D721Med (cell line): ENCODE data around the gene IFNA8.
"Not testable (repeated sequence)": the region's sequence is repeated elsewhere in the genome, so short reads cannot be mapped to it uniquely, and the experiment has no call there.

Source experiments
- DNase-seq: peaks from one replicate; pipeline ENCODE4 v3.0.0; 2011; ENCODE audit warnings: low spot score; ENCODE audit not compliant: insufficient read length
- FAIRE-seq: peaks from 2 replicates; lab custom pipeline; 2011; peaks lifted over from hg19 to GRCh38; lab: Jason Lieb, UNC
- TF ChIP-seq, protein P1 (sequence below): IDR thresholded peaks from 2 replicates; pipeline ENCODE4 v1.5.1; 2012; ENCODE audit warnings: mild to moderate bottlenecking, control low read depth; ENCODE audit not compliant: insufficient read depth; ENCODE audit errors: missing control alignments

The IFNA8 gene

DNA sequence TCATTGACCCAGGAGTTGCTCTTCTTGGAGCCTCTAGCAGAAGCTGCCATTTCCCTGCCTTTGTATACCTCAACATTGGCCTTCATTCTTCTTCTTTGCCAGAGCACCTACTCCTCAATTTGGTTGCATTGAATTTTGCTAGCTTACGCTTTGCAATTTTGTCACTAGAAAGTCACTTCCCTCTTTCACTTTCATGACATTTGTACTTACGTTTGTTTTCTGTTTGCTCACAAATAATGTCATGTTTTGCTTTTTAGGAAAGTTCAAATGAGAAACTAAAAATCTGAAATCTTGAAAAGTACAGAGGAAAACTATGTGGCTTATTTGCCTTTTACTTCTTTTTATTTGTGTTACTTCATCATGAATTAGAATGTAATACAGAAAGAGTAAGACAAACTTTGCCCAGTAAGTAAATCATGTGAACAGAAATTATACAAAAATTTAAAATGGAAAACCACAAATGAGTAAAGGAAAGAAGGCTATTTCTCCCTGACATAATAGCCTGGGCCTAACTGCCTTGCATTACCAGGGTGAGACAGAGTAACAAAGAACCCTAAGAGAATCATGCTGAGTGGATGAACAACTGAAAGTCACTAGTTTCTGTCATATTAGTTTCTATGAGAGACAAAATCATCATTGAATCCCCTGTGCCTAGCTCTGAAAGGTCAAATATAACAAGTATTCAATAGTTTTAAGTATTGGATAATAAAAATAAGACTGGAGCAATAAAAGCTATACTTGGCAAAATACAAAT is 23.9 kb downstream of the IFNA8 start:
- TF ChIP-seq, protein P1, sequence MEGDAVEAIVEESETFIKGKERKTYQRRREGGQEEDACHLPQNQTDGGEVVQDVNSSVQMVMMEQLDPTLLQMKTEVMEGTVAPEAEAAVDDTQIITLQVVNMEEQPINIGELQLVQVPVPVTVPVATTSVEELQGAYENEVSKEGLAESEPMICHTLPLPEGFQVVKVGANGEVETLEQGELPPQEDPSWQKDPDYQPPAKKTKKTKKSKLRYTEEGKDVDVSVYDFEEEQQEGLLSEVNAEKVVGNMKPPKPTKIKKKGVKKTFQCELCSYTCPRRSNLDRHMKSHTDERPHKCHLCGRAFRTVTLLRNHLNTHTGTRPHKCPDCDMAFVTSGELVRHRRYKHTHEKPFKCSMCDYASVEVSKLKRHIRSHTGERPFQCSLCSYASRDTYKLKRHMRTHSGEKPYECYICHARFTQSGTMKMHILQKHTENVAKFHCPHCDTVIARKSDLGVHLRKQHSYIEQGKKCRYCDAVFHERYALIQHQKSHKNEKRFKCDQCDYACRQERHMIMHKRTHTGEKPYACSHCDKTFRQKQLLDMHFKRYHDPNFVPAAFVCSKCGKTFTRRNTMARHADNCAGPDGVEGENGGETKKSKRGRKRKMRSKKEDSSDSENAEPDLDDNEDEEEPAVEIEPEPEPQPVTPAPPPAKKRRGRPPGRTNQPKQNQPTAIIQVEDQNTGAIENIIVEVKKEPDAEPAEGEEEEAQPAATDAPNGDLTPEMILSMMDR: no peak
- FAIRE-seq: no peak
- DNase-seq: no peak

DNA sequence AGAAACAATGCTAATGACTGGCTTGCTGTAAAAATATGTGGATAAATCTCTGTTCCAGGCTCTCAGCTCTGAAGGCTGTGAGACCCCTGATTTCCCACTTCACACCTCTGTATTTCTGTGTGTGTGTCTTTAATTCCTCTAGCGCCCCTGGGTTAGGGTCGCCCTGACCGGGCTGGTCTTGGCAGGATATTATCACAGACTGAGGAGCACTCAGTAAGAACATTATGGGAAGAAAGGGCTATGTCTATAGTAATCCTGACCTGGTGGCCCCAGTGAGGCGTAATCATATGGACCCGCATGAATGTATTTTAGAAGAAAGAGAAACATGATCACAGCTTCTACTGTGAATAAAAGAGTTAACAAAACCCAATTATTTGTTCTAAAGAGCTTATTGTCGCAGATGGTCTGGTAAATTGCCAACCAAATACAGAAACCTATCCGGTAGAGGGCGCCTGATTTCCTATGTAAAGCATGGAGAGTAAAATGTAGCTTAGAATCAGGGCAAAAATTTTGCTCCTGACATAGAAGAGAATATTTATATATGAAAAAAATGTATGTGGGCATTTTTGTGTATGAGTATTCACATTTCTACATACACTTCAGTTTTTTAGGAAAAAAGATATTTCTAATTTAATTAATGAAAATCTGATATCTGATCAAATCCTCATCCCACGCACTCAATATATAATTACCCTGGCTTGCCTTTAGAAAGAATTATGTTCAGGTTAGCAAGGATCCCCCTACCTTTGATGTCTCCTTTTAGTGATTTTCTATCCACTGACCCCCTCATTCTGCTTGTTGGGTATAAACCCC is 25.5 kb downstream of the IFNA8 start:
- DNase-seq (no peak), FAIRE-seq (no peak)
- TF ChIP-seq, protein P1: peak; percentile 76

DNA sequence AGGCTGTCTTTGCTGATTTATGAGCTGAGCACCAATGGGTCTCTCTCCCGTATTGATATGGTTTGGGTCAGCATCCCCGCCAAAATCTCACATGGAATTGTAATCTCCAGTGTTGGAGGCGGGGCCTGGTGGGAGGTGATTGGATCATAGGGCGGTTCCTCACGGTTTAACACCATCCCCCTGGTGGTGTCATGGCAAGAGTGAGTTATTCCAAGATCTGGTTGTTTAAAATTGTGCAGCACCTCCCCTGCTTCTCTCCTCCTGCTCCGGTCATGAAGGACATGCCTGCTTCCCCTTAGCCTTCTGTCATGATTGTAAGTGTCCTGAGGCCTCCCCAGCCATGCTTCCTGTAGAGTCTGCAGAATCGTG is 26.1 kb downstream of the IFNA8 start:
- not testable (repeated sequence) for DNase-seq, FAIRE-seq

DNA sequence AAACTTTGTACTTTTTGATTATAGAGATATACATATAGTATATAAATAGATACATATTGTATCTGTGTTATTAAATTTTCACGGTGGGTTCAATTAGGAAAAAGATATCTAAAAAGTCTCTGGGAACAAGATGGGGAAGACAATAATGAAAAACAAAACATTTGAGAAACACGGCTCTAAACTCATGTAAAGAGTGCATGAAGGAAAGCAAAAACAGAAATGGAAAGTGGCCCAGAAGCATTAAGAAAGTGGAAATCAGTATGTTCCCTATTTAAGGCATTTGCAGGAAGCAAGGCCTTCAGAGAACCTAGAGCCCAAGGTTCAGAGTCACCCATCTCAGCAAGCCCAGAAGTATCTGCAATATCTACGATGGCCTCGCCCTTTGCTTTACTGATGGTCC is 31.2 kb downstream of the IFNA8 start, which contains the start of gene IFNA1:
Gene IFNA1, plus strand, starts transcription at position 301 of the 400 bp plus-strand sequence. Its CDS starts 69 bp downstream, at position 370.
- TF ChIP-seq, protein P1: no peak
- DNase-seq (no peak), FAIRE-seq (no peak)

DNA sequence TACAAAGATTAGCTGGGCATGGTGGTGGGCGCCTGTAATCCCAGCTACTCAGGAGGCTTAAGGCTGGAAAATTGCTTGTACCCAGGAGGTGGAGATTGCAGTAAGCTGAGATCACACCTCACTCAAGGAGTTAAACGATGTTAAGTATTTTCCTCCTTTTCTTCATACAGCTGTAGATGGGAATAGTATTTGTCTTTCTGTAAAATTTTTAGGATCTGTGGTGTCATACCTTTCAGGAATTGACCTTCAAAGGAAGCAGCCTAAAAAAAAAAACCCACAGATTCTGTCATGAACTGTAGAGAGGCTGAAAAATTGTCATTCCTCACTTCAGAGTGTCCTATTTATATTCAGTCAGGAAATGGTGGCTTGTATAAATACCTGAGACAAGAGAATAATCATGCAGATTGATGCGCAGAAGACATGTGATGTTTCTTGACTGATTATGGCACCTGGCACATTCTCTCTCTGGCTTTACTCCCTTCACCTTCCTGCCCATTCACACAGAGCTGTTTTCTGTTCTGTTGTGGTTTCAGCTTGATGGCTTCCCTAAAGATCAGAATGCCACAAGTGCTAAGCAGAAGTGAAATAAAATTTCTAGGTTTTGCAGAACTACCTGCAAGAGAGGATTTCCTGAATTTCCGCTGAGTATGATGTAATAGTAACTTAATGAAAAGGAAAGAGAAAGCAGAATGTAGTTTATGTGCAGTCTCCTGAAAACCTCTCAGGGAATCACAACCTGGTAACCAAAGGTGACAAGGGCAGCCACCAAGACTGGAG is 35.1 kb downstream of the IFNA8 start:
- TF ChIP-seq, protein P1: no peak
- DNase-seq: no peak
- no peak for FAIRE-seq

DNA sequence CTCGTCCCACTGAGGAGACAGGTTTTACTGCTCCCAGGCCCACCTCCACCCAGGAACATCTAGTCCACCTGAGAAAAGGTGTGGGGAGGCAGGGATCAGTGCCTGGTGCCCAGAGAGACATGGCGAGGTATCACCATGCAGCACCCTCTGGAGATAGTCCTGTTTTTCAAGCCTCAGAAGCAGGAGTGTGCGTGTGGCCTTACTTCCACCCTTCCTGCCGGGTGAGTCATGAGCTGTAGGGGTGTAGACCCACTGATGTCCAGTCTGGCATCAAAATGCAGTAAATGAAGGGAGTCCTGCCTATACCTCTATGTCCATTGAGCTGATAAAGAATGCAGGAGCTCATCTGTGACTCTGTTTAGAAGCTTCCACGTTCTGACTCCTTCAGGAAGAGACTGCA is 40.4 kb downstream of the IFNA8 start:
- FAIRE-seq: not testable (repeated sequence)

DNA sequence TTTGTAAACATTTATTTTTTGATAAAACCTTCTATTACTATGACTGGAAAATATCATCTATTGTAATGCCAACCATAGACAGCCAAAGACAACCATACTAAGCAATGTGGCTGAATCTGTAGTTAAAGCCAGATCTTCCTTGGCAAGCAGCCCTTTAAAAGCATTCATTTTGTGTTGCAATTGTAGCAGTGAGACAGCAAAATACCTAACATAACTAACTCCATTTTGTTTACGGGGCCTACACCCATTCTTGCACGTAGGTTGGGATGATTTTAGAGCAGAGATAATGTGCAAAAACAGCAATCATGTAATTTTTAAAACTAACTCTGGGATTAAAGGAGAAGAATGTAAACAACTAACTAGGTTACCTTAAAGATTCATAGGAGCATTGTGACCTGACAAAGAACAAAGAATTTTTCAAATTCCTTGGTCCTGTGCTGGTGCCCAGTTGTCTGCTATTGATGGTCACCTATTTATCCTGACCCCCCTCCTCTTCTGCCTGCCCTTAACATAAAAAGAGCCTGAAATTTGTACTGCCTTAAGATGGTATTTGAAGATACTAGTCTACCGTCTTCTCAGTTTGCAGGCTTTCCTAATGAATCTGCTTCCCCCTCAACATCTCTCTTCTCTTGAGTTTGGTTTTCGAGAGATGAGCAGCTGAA is 41.9 kb downstream of the IFNA8 start:
- no peak for FAIRE-seq
- DNase-seq: no peak
- TF ChIP-seq, protein P1: no peak

More for the DNA sequence above, 40.4 kb downstream of the IFNA8 start:
- DNase-seq: not testable (repeated sequence)
